ENCODE measurements around the gene ZNF497. TPM values are rescaled to one million over a fixed set of nuclear protein-coding genes. Genes with fewer than 3 reads are reported as not detected.

The ZNF497 gene
- total and polyA plus RNA-seq, 2 of the 13 experiments (the other 11 are each of a cell fraction or from before 2014, with no cell fraction given), result 1.5 to 1.9 TPM

- TF ChIP-seq SSRP1 (CRISPR knock-in tag; IDR thresholded peaks at IDR 0.05) (peak; percentile 31; the same call in 1 of the 2 replicates), MLXIP (CRISPR knock-in tag; IDR thresholded peaks at IDR 0.05; ENCODE audit: borderline replicate concordance) (no peak), NFYB (CRISPR knock-in tag; IDR thresholded peaks at IDR 0.05) (peak; percentile 26), FOXO1 (CRISPR knock-in tag; IDR thresholded peaks at IDR 0.05) (peak; percentile 23; the same call in 1 of the 2 replicates), E2F1 (CRISPR knock-in tag; IDR thresholded peaks at IDR 0.05) (peak; percentile 76; the same call in 1 of the 2 replicates), ZNF768 (CRISPR knock-in tag; IDR thresholded peaks at IDR 0.05) (peak; percentile 83; the same call in 1 of the 2 replicates), ZBTB33 (CRISPR knock-in tag; IDR thresholded peaks at IDR 0.05) (no peak), CENPBD1 (CRISPR knock-in tag; IDR thresholded peaks at IDR 0.05; ENCODE audit: borderline replicate concordance, low read depth) (peak; percentile 74; the same call in 1 of the 2 replicates), CREM (IDR thresholded peaks at IDR 0.05) (peak; percentile 99), CREM (CRISPR knock-in tag; IDR thresholded peaks at IDR 0.05) (peak; percentile 81), ZNF562 (CRISPR knock-in tag; IDR thresholded peaks at IDR 0.05; ENCODE audit: borderline replicate concordance) (0 out of 2 replicates have a peak, but pooled peaks have one; percentile 50), PHF20 (CRISPR knock-in tag; IDR thresholded peaks at IDR 0.05) (peak; percentile 94), IKZF5 (CRISPR knock-in tag; IDR thresholded peaks at IDR 0.05) (peak; percentile 57; the same call in 1 of the 2 replicates), MAFK (conservative IDR thresholded peaks at IDR 0.05 in 1 of 2, IDR thresholded peaks at IDR 0.05 in 1 of 2; ENCODE audit: low read length in 2 of 2) (no peak), HIC2 (CRISPR knock-in tag; IDR thresholded peaks at IDR 0.05; ENCODE audit: low read depth) (no peak)
Observed at GRCh38 chr19:58326914-58327726, 35.4 kb downstream of the ZNF497 start, which contains the start of gene ZSCAN22 (continued).
